ENCODE data around the gene GNAI3. TPM values are rescaled to one million over a fixed set of nuclear protein-coding genes. Genes with fewer than 3 reads are reported as not detected.

Gene GNAI3
- total RNA-seq, 1 donor from 2014 or later: 2.8 TPM

GRCh38 chr1:109538827-109539555 lies 9.4 kb upstream of the GNAI3 start:
- H3K4me3 ChIP-seq: no peak overlapping the region
- no peaks in the 10 kb centered on the region for H3K36me3 ChIP-seq
- TF ChIP-seq CTCF (IDR thresholded peaks at IDR 0.05): no peak
- DNase-seq (ENCODE audit: low spot score in 2 of 2): no peak
- H3K9me3 ChIP-seq: no peaks in the 10 kb centered on the region
- intact Hi-C loops (cut with DNase I): no loop called here
- H3K27me3 ChIP-seq: no peaks in the 10 kb centered on the region
- H3K4me1 ChIP-seq: no peaks in the 10 kb centered on the region
- no peak overlapping the region for H3K27ac ChIP-seq

DNA sequence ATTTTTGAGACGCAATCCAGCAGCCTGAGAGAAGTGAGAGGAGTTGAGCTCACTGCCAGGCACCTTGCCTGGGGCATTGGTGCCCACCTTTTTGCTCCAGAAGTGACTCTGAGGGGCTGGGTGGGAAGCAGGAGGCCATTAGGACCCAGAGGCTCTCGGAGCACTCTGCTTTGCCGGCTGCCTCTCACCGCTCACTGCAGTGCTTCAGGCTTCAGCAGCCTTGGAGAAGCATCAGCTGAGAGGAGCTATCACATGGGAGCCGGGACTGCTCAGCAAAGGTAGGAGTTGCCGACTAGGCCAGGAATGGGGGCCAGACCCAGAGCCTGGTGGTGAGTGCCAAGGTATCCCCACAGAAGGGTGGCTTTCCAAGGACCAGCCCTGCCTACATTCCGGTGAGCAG lies 8.7 kb upstream of the GNAI3 start, which contains the start of gene GPR61:
Gene GPR61 (plus strand): TSS at position 197 of the 400 bp plus-strand sequence. CDS start 3,151 bp downstream, outside the sequence.
- TF ChIP-seq CTCF (IDR thresholded peaks at IDR 0.05): no peak
- no peak for DNase-seq (ENCODE audit: low spot score in 2 of 2)
- intact Hi-C loops (cut with DNase I): no loop called here
- H3K4me3 ChIP-seq: no peak within 1 kb of the TSS
- no peaks in the 10 kb centered on the region for H3K4me1 ChIP-seq
- H3K36me3 ChIP-seq: no peaks in the 10 kb centered on the region
- no peaks in the 10 kb centered on the region for H3K27me3 ChIP-seq
- no peak within 1 kb of the TSS for H3K27ac ChIP-seq
- no peaks in the 10 kb centered on the region for H3K9me3 ChIP-seq

DNA sequence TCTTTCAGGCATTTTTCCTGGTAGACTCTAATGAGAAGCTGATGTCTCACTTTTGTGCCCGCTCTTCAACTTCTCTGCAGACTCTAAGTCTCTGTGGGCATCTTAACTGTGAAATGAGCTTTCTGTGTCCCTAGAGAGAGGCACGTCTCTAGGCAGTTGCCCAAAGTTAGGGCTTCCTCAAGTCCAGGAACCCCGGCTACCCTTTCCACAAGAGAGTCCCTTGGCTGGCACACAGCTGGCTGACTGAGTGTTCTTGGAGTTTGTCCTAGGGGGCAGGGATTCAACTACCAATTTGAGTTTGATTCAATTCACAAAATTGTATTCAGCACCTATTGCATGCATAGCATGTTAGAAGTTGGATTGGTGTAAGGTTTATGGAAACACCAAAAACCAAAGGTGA lies 7.3 kb upstream of the GNAI3 start:
- Histone ChIP-seq H3K9me3 (no peaks in the 10 kb centered on the region), H3K36me3 (no peaks in the 10 kb centered on the region), H3K4me1 (no peaks in the 10 kb centered on the region), H3K27me3 (no peaks in the 10 kb centered on the region), H3K4me3 (no peak overlapping the region), H3K27ac (no peak overlapping the region)
- intact Hi-C loops (cut with DNase I): no loop called here
- no peak for TF ChIP-seq CTCF (IDR thresholded peaks at IDR 0.05)
- no peak for DNase-seq (ENCODE audit: low spot score in 2 of 2)

DNA sequence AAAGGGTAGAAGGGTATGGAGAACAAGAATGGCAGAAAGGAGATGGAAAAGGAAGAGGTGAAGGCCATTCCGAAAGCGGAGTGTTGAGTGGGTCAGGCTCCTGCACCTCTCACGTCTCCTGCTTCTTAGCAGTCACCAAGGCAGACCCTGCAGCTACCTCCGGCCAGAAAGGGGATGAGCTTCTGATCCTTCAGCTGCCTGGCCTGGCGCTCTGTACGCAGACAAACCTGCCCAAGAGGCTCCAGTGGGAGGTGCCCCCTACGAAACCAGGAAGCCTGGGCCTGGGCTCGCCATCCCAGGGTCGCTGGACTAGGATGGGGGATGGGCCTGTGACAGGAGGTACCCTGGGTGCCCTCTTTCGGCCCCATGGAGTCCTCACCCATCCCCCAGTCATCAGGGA lies 5.8 kb upstream of the GNAI3 start:
- intact Hi-C loops (cut with DNase I): no loop called here
- H3K36me3 ChIP-seq: no peaks in the 10 kb centered on the region
- no peaks in the 10 kb centered on the region for H3K27me3 ChIP-seq
- no peak for TF ChIP-seq CTCF (IDR thresholded peaks at IDR 0.05)
- no peak for DNase-seq (ENCODE audit: low spot score in 2 of 2)
- no peak overlapping the region for H3K27ac ChIP-seq
- H3K9me3 ChIP-seq: no peaks in the 10 kb centered on the region
- H3K4me1 ChIP-seq: peaks cover 0 to 9% of the 10 kb centered on the region in 2 donors
- H3K4me3 ChIP-seq: no peak overlapping the region

DNA sequence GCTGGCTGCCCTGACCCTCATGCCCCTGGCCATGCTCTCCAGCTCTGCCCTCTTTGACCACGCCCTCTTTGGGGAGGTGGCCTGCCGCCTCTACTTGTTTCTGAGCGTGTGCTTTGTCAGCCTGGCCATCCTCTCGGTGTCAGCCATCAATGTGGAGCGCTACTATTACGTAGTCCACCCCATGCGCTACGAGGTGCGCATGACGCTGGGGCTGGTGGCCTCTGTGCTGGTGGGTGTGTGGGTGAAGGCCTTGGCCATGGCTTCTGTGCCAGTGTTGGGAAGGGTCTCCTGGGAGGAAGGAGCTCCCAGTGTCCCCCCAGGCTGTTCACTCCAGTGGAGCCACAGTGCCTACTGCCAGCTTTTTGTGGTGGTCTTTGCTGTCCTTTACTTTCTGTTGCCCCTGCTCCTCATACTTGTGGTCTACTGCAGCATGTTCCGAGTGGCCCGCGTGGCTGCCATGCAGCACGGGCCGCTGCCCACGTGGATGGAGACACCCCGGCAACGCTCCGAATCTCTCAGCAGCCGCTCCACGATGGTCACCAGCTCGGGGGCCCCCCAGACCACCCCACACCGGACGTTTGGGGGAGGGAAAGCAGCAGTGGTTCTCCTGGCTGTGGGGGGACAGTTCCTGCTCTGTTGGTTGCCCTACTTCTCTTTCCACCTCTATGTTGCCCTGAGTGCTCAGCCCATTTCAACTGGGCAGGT lies 5.0 kb upstream of the GNAI3 start:
- Histone ChIP-seq H3K27me3 (no peaks in the 10 kb centered on the region), H3K4me1 (peaks cover 0 to 9% of the 10 kb centered on the region in 2 donors)

More for the DNA sequence above, 5.0 kb upstream of the GNAI3 start:
- no peak overlapping the region for H3K4me3 ChIP-seq
- no peaks in the 10 kb centered on the region for H3K9me3 ChIP-seq
- H3K36me3 ChIP-seq: no peaks in the 10 kb centered on the region
- H3K27ac ChIP-seq: no peak overlapping the region
- intact Hi-C loops (cut with DNase I): no loop called here
- DNase-seq (ENCODE audit: low spot score in 2 of 2): no peak
- TF ChIP-seq CTCF (IDR thresholded peaks at IDR 0.05): no peak

All from ascending aorta (tissue), 2 donors.